ENCODE data around the gene KRTAP10-1.
"Not testable (repeated sequence)": the region's sequence is repeated elsewhere in the genome, so short reads cannot be mapped to it uniquely, and the experiment has no call there.

KRTAP10-1 gene

DNA sequence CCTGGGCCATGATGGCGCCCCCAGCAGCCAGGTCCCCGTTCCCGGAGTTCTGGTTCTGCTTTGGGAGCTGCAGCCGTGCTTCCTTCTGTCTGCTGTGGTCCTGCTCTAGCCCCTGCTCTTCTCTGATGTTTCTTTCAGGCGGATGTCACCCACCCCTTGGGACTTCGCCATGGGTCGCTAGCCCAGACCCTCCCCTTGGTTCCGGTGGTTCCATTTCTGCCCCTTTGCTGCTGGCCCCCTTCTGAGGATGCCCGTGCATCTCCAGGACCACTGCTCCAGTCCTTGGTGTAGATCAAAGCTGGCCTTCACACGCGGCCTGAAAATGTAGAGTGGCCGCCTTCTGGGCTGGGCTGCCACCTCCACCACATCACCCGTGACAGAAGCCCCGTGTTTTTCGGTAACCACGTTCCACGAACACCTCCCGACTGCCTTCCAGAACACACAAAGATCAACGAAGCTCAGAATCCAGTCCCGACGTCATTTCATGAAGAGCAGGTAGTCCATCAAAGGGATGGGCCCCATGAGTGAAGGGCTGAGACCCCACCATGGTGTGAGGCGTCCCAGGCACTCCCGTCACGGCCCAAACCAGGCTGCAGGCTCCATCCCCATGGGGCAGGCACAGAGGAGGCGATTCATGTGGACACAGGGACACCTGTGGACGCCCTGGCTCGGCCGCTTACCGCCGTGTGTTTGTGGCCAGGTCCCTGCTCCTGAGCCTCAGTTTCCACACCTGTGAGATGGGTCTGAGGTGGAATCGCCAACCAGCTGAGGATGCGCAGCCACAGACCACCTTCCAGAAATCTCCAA lies 24.4 kb downstream of the KRTAP10-1 start:
- DNase-seq (ENCODE audit: low spot score) = no peak

DNA sequence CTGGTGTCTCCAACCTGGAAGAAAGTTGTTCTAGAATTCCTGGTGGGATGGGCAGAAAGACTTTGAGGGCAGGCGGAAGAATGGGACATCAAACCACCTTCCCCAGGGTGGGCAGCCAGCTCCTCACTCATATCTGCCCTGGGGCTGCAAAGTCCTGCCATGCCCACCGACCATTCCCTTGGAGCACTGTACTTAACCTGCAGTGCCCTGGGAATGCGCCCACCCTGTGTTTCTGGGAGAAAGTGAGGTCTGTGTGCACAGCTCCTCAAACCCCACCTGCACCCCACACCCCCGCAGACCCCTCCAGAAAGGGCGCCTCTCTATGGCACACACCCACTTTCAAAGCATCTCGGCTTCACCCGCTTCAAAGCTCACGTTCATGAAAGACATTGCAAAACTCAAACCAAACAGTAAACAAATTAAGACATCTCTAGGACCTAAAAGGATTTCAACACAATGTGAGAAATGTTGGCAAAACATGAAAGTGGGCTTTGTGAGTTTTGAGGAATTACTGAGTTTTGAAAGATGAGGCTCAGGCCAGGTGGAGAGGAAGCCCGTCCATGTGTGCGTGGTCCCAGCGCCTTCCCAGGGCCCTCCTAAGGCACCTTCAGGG lies 25.1 kb downstream of the KRTAP10-1 start:
- no peak for DNase-seq (ENCODE audit: low spot score)

DNA sequence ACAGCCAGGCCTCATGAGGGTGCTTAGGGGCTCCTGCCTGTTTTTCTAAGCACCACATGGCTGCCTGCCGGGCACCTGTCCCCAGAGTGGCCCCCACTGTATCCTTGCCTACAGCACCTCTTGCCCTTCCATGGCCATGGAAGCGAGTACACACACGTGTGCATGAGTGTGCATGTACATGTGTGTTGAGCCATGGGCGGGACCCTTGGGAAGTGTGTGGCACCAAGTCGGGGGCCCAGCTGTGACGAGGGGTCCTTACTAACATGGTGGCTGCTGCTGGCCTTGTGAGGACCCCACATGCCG lies 25.8 kb downstream of the KRTAP10-1 start:
- no peak for DNase-seq (ENCODE audit: low spot score)

DNA sequence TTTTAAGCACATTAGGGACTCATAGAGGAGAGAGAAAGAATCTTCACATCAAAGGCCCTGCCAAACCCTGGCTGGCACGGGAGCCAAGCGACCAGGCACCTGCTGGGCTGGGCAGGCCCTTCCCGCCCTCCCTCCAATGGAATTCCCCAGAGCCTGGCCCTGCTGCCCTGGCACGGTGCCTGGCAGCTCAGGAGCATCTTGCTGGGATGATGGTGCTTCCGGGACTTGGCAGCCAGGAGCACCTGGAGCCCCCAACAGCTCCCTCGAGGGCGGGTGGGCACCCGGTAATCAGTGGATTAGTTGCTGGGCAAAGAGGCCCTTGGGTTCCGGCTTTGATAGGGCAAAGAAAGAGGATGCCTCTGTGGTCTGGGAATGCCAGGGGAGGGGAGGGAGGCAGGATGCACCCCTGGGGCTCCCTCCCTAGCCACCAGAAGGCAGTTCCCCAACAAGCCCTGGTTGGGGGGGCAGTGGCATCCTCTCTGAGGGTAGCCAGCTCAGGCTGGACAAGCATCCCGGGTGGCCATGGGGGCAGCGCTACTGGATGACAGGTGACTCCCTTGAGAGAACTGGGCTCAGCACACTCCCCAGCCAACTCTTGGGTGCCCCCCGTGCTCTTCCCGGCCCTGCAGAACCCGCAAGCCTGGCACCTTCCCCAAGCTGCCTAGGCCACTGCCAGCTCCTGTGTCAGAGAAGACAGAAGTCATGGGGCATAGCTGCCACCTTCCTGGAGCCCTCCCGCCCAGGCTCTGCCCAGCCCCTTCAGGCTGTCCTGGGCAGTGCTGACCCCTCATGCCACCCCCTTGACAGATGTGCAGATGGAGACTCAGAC lies 26.4 kb downstream of the KRTAP10-1 start:
- no peak for DNase-seq (ENCODE audit: low spot score)

DNA sequence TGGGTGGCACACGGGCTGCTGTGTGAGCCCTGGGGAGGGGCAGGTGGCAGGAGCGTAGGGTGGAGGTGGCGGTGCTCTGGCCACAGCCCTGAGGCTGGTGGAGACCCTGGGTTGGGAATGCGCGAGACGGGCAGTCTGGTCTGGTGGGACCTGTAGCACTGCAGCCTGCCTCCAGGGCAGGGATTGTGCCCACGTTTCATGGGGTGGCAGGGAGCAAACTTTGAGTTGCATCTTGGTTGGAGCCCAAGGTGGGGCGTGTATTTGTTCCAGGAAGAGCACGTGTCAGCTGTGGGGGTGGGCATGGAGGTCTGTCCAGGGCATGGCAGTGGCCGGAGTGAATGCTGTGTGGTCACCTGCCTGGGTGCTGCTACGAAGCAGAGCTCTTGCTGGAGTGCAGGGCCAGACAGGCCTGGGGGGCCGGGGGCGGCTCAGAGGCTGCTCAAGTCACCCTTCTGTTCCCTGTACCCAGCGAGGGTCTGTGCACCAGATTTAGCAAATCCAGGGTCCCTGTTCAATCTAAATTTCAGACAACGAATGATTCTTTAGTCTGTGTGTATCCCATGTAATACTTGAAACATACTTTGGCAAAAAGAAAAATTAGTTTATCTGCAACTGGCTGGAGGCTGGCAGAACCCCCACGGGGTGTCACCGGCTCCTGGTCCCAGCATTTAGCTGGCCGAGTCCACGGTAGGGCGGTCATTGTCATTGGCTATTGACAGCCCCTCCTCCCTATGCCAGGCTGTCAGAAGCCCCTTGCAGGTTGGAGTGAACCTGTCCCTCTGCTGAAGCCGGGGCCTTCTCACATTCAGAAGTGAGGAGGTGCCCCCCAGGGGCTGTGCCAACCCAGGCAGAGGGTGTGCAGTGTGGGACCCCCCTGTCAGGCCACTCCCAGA lies 27.3 kb downstream of the KRTAP10-1 start:
- DNase-seq (ENCODE audit: low spot score) = no peak

DNA sequence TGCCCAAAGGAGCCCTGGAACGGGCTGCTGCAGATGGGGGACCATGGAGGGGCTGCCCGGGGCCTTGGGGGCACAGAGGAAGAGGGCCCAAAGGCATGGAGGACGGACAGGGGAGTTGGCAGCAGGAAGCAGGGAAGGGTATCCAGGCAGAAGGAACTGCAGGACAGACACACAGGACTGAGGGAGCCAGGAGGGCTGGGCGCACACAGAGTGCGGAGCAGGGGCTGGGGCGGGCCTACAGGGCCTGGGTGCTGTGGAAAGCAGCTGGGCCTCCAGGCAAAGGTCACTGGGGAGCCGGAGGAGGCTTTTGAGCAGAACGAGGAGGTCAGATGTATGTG lies 28.1 kb downstream of the KRTAP10-1 start:
- DNase-seq (ENCODE audit: low spot score) = no peak

DNA sequence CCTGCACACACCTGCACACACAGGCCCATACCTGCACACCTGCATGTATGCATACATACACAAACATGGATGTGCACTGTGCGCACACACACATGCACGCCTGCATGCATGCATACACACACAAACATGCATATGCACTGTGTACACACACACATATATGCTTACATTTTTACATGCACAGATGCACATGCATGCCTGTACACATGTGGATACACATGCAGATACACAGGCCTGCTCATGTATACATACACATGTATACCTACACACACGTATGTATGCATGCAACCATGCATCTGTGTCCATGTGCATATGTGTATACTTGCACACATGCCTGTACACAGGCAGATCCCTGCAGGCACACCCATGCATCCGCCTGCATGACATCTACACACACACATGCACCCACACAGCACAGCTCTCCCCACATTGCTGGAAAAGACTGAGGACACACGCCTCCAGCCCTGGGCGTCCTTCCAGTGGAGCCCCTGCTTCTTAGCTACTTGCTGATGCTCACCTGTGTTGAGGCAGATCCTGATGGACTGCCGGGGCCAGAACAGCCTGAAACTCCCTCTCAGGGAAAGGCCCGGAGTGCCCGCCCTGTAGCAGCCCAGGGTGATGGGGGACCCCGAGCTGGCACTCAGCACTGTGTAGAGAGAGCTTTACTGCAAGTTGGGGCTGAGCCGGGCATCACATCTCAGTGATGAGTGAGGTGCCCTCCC lies 28.6 kb downstream of the KRTAP10-1 start:
- DNase-seq (ENCODE audit: low spot score) = no peak

DNA sequence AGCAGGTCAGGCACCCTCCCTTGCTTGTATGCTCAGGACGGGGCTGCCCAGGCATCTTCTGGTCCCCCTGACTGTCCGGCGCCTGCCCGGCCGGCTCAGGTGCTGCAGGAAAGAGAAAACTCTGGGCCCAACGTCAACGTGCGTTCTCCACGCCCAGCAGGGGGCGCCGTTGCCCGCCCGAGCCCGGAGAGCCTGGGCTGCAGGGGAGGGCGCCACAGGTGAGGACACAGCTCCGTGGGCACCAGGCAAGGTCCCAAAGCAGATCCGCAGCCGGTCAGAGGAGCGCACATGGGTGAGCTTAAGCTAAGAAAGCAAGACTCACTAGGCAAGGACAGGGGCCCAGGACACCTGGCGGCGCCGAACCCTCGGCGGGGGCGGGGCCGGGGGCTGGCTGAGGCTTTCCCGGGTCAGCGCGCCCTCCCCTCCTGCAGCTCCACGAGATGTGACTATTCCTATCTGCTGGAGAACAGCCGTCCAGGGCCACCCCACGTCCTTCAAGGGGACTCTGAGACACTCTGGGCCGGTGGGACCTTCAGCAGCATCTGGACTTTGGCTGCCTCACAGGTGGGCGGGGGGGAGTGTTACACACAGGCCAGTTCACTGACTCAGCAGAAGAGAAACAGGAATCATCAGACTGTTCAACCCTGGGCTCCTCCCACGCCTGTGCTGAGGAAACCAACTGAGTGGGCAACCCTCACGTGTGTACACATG lies 29.3 kb downstream of the KRTAP10-1 start:
- DNase-seq (ENCODE audit: low spot score) = peak; percentile 78

DNA sequence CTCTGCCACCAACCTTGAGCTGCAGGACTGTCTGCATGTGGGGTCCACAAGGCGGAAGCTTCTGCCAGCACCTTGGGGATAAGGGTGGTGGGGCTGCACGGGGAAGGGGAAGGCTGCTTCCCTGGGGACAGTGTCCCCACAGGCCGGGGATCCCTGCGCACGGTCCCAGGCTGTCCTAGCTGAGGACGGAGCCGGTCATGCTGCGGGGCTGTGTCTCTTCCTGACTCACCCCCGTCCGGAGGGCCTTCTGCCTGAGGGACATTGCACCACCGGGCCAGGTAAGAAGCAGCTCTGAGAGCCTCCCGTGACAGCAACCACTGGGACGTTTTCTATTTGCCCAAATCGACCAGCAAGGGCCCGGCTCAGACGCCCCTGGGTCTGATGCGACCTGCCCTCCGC lies 29.9 kb downstream of the KRTAP10-1 start:
- DNase-seq (ENCODE audit: low spot score) = no peak

DNA sequence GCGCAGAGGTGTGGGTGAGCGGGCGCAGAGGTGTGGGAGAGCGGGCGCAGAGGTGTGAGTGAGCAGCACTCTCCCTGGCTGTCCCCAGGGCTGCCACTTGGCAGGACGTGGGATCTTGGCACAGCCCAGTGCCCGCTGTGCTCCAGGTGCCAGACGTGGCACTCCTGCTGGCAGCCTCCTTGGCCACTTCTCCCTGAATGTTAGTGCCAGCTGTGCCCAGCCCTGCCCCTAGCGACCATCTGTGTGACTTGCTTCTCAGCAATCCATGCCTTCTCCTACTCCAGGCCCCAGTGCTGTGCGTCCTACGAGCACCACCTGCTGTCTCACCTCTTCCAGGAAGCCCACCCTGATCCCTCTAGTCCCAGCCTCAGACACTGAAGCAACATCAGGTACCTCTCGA lies 30.5 kb downstream of the KRTAP10-1 start:
- DNase-seq (ENCODE audit: low spot score) = no peak

DNA sequence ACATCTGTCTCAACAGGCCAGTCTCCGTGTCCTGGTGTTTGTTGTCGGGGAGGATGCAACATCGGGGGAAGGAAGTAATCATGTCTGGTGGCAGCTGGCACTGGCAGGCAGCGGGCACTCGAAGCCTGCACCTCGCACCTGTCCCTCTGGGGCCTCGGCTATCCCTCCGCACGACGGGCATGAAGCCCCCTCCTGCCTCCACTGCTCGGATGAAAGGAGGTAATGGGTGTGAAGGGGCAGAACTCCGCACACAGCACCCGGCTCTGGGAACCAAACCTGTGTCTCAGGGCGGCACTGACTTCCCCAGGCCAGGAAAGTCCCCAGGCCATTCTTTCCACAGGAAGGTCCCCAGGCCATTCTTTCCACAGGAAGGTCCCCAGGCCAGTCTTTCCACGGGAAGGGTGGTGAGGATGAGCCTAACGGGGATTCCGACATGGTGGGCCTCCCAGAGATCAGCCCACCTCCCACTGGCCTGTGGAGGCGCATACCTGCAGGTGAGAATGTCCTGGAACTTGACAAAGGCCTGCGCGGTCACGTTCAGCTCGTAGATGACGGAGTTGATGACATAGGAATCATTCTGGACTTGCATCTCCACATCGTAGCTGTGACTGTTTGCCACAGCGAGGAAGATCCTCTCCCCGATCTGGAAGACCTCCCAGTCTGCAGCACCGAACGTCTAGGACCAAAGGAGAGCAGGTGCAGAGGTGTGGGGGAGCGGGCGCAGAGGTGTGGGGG lies 31.1 kb downstream of the KRTAP10-1 start:
- DNase-seq (ENCODE audit: low spot score) = no peak

DNA sequence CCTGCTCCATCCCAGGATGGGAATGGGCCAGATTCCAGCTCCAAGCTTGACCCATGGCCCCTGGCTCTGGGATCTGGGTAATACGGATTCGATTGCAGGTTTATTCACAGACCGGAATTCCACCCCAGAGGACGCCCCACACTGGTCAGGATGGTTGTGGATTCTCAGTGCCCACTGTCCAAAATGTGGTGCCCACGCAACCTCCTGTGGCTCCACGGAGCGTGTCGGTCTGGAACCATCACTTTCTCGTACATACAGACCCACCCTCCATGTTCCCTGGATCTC lies 31.6 kb downstream of the KRTAP10-1 start:
- no peak for DNase-seq (ENCODE audit: low spot score)

DNA sequence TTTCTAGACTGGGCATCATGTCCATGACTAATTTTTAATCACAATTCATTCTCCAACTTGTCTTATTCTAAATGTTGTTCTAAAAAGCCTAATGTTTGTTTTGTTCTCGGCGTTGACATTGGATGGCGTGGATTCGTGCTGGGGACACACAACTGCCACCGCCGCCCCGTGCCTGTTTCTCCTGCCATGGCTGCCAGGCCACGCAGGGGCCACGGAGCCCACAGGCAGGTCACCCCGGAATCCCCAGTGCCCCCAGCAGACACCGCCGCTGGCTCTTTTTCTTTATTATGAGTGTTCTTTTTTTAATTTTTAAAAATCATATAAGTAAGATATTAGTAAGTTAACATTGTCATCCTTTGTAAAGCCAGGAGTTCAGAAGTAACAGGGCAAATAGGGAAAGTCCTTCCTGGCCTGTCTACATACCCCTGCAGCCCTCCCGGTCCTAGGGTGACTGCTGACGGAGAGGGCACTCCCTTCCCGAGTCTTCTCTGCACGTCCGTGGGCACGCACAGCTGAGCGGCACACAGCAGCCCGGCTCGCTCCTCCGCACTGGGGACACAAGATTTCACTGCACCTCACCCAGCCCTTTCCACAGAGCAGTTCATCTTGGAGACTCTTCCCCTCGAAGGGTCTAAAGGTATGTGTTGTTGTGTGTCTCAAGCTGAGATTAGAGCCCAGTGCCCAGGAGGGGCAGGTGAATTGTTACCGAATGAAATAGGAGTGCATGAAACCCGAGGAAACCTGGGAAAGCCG lies 32.1 kb downstream of the KRTAP10-1 start:
- DNase-seq (ENCODE audit: low spot score) = no peak

DNA sequence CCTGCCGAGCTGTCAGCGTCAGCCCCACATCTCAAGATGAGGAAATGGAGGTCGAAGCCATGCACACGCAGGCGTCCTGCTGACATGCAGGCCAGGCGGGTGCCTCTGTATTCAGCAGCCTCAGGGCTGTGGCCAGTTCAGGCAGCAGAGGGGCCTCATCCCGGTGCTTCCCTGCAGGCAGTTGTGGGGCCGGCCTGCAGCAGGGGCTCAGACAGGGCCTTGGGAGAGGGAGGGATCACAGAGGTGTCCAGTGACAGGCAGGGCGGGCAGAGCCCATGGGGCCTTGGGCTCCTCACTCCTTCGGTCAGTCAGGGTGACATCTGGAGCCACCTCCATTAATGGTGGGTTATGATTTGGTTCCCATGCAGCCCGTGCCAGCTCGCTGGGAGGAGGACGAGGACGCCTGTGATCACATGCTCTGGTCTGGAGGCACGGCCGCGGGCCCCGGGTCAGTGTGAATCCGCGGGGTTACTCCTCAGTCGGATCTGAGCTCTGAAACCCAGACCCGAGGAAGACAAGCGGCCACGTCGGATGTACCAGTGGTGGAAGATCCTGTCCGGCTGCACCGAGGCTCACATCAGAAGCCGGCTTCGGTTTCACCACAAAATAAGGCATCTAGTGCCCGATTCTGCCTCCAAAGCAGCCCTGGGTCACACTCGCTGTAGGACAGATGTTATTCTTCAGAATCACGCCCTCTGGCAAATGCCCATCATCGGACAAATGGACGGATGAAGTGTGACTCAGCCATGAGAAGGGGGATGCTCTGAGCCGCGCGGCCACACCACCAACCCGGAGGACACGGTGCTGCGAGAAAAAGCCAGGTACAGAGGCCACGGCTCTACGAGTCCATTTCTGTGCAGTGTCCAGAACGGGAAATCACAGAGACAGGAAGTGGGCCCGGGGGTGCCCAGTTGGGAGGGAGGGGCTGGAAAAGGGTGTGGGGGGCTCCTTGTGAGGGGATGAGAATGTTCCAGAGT lies 33.4 kb downstream of the KRTAP10-1 start:
- DNase-seq (ENCODE audit: low spot score) = no peak

DNA sequence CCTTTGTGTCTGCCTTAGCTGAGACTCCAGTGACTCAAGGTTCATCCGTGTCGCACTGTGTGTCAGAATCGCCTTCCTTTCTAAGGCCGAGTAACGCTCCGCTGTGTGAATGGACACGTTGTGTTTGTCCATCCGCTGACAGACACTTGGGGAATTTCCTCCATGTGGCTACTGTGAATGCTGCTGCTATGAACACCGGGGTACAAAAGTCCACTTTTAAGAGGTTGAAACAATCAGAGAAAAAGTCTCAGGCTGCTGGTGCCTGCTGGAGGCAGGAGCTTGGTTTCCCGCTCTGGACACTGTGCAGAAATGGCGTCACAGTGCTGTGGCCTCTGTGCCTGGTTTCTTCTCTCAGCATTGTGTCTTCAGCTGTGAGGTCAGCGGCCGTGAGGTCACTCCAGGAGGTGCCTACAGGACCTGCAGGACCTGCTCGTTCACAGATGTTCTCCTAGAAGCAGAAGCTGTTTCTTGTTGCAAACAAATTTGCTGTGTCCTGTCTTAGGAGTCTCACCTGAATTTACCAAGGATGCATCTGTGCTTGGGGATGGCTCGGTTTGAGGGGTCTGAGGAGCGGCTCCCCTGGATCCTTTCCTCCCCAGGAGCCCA lies 34.2 kb downstream of the KRTAP10-1 start:
- DNase-seq (ENCODE audit: low spot score) = no peak

DNA sequence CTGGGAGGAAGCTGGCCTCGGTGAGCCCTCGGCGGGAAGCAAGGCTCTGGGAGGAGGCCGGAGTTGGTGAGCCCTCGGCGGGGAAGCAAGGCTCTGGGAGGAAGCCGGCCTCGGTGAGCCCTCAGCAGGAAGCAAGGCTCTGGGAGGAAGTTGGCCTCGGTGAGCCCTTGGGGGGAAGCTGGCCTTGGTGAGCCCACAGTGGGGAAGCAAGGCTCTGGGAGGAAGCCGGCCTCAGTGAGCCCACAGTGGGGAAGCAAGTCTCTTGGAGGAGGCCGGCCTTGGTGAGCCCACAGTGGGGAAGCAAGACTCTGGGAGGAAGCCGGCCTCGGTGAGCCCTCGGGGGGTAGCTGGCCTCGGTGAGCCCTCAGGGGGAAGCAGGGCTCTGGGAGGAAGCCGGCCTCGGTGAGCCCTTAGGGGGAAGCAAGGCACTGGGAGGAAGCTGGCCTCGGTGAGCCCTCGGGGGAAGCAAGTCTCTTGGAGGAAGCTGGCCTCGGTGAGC lies 36.0 kb downstream of the KRTAP10-1 start:
- DNase-seq (ENCODE audit: low spot score) = no peak

DNA sequence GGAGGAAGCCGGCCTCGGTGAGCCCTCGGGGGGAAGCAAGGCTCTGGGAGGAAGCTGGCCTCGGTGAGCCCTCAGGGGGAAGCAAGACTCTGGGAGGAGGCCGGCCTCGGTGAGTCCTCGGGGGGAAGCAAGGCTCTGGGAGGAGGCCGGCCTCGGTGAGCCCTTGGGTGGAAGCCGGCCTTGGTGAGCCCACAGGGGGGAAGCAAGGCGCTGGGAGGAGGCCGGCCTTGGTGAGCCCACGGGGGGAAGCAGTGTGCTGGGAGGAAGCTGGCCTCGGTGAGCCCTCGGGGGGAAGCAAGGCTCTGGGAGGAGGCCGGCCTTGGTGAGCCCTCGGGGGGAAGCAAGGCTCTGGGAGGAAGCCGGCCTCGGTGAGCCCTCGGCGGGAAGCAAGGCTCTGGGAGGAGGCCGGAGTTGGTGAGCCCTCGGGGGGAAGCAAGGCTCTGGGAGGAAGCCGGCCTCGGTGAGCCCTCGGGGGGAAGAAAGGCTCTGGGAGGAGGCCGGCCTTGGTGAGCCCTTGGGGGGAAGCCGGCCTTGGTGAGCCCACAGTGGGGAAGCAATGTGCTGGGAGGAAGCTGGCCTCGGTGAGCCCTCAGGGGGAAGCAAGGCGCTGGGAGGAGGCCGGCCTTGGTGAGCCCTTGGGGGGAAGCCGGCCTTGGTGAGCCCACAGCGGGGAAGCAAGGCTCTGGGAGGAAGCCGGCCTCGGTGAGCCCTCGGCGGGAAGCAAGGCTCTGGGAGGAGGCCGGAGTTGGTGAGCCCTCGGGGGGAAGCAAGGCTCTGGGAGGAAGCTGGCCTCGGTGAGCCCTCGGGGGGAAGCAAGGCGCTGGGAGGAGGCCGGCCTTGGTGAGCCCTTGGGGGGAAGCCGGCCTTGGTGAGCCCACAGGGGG lies 36.7 kb downstream of the KRTAP10-1 start:
- not testable (repeated sequence) for DNase-seq (ENCODE audit: low spot score)

All from CD4-positive, alpha-beta T cell treated with Interleukin-2 at 100 ng/mL for 4 hours (primary cell).